Measurements from ENCODE around the gene SLC7A1.

- TF ChIP-seq SP1 (IDR thresholded peaks at IDR 0.05), result no peak
- TF ChIP-seq FOXK2 (IDR thresholded peaks at IDR 0.05), result no peak
- TF ChIP-seq PKNOX1 (IDR thresholded peaks at IDR 0.05), result no peak
- TF ChIP-seq ZNF384 (IDR thresholded peaks at IDR 0.05), result no peak
- TF ChIP-seq BHLHE40 (IDR thresholded peaks at IDR 0.05; ENCODE audit: borderline replicate concordance), result no peak
- no peak for TF ChIP-seq TARDBP (IDR thresholded peaks at IDR 0.05)
- no peak for TF ChIP-seq SUZ12 (IDR thresholded peaks at IDR 0.05)
- TF ChIP-seq HDGF (IDR thresholded peaks at IDR 0.05; ENCODE audit: borderline replicate concordance), result no peak
- TF ChIP-seq ELF4 (IDR thresholded peaks at IDR 0.05), result no peak
Observed at GRCh38 chr13:29640665-29641064, 45.2 kb upstream of the SLC7A1 start.
